HL-60 (cell line): ENCODE data around the gene ZNRD2.

ENCODE experiments used
- DNase-seq, 2 experiments: peaks; one replicate each; pipeline ENCODE4 v3.0.0-alpha.2; 2010 to 2020; ENCODE audit warnings: low read depth in 1 of 2, low spot score in 1 of 2
- H3K27ac ChIP-seq: fragments of 250-450 bp; sonication (Bioruptor Pico); replicated peaks from 2 replicates; pipeline ENCODE4 v1.5.1; 2020; ENCODE audit warnings: mild to moderate bottlenecking, moderate library complexity
- H3K27me3 ChIP-seq: fragments of 250-450 bp; sonication (Bioruptor Pico); 2 replicates; pipeline ENCODE4 v1.5.1; 2021; ENCODE audit warnings: mild to moderate bottlenecking, moderate library complexity; ENCODE audit not compliant: insufficient read depth, poor library complexity, severe bottlenecking
- H3K4me3 ChIP-seq: replicated peaks from 2 replicates; pipeline ENCODE4 v1.5.1; 2011; ENCODE audit warnings: mild to moderate bottlenecking, control low read depth, low read length; ENCODE audit not compliant: insufficient read depth
- GABPA ChIP-seq: IDR thresholded peaks from 2 replicates; pipeline ENCODE4 v1.6.1; 2012; ENCODE audit warnings: low read depth
- POLR2AphosphoS5 ChIP-seq: IDR thresholded peaks from 2 replicates; pipeline ENCODE4 v1.6.1; 2012; ENCODE audit warnings: low read depth
- SPI1 ChIP-seq: IDR thresholded peaks from 2 replicates; pipeline ENCODE4 v1.6.1; 2012; ENCODE audit warnings: low read depth, mild to moderate bottlenecking, borderline replicate concordance
- TF ChIP-seq, protein P1 (sequence below): IDR thresholded peaks from one replicate; pipeline ENCODE4 v1.5.1; 2011; ENCODE audit warnings: low read length, control low read depth, inconsistent platforms; ENCODE audit not compliant: insufficient read depth
- TF ChIP-seq, protein P2 (sequence below): IDR thresholded peaks from 2 replicates; pipeline ENCODE4 v1.6.1; 2012; ENCODE audit warnings: low read depth; ENCODE audit not compliant: insufficient replicate concordance

Gene ZNRD2

DNA sequence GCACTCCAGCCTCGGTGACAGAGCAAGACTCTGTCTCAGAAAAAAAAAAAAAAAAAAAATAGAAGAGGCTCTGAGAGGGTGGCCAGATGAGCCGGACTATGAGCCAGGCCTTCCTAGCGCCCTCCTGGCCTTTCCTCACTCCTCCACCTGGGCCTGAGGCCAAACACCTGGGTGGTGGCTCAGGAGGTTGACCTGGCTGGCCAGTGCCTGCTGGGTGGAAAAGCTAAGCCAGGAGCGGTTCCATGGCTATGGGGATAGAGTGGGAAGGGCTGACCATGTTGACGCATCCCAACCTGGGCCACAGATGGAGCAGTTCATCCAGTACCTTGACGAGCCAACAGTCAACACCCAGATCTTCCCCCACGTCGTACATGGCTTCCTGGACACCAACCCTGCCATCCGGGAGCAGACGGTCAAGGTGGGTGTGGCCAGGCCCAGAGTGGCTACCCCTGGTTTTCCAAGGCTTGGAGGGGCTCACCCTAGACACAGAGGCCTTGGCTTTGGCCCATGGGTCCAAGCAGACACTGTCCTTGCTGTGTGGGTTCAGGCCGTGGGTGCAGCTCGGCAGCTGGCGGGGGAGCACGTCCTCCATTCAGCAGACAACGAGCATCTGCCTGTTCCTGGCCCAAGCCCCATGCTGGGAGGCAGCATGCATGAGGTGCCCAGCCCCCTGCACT is 37.8 kb upstream of the ZNRD2 start:
- no peak overlapping the region for H3K27ac ChIP-seq
- no peak for DNase-seq
- H3K27me3 ChIP-seq: no peaks in the 10 kb centered on the region
- no peak overlapping the region for H3K4me3 ChIP-seq
- TF ChIP-seq POLR2AphosphoS5 (no peak), GABPA (no peak), SPI1 (no peak)
- TF ChIP-seq, protein P1, sequence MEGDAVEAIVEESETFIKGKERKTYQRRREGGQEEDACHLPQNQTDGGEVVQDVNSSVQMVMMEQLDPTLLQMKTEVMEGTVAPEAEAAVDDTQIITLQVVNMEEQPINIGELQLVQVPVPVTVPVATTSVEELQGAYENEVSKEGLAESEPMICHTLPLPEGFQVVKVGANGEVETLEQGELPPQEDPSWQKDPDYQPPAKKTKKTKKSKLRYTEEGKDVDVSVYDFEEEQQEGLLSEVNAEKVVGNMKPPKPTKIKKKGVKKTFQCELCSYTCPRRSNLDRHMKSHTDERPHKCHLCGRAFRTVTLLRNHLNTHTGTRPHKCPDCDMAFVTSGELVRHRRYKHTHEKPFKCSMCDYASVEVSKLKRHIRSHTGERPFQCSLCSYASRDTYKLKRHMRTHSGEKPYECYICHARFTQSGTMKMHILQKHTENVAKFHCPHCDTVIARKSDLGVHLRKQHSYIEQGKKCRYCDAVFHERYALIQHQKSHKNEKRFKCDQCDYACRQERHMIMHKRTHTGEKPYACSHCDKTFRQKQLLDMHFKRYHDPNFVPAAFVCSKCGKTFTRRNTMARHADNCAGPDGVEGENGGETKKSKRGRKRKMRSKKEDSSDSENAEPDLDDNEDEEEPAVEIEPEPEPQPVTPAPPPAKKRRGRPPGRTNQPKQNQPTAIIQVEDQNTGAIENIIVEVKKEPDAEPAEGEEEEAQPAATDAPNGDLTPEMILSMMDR: no peak
- TF ChIP-seq, protein P2, sequence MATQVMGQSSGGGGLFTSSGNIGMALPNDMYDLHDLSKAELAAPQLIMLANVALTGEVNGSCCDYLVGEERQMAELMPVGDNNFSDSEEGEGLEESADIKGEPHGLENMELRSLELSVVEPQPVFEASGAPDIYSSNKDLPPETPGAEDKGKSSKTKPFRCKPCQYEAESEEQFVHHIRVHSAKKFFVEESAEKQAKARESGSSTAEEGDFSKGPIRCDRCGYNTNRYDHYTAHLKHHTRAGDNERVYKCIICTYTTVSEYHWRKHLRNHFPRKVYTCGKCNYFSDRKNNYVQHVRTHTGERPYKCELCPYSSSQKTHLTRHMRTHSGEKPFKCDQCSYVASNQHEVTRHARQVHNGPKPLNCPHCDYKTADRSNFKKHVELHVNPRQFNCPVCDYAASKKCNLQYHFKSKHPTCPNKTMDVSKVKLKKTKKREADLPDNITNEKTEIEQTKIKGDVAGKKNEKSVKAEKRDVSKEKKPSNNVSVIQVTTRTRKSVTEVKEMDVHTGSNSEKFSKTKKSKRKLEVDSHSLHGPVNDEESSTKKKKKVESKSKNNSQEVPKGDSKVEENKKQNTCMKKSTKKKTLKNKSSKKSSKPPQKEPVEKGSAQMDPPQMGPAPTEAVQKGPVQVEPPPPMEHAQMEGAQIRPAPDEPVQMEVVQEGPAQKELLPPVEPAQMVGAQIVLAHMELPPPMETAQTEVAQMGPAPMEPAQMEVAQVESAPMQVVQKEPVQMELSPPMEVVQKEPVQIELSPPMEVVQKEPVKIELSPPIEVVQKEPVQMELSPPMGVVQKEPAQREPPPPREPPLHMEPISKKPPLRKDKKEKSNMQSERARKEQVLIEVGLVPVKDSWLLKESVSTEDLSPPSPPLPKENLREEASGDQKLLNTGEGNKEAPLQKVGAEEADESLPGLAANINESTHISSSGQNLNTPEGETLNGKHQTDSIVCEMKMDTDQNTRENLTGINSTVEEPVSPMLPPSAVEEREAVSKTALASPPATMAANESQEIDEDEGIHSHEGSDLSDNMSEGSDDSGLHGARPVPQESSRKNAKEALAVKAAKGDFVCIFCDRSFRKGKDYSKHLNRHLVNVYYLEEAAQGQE: no peak

- DNase-seq: no peak
- Histone ChIP-seq H3K27me3 (no peaks in the 10 kb centered on the region), H3K27ac (no peak overlapping the region), H3K4me3 (no peak overlapping the region)
- TF ChIP-seq, protein P1: no peak
- TF ChIP-seq POLR2AphosphoS5 (no peak), GABPA (no peak)
- TF ChIP-seq, protein P2: no peak
Measured at GRCh38 chr11:65535102-65535501, 35.2 kb upstream of the ZNRD2 start.

- no peaks in the 10 kb centered on the region for H3K27me3 ChIP-seq
- no peak for TF ChIP-seq POLR2AphosphoS5
- TF ChIP-seq GABPA: no peak
- TF ChIP-seq SPI1: no peak
- TF ChIP-seq, protein P2: no peak
- TF ChIP-seq, protein P1: no peak
- DNase-seq: no peak
- no peak overlapping the region for H3K27ac ChIP-seq
- H3K4me3 ChIP-seq: no peak overlapping the region
Measured at GRCh38 chr11:65536412-65537295, 33.6 kb upstream of the ZNRD2 start.
